Endothelial cell (in vitro differentiated cells): ENCODE results near the gene DNAI2. TPM values are rescaled to one million over a fixed set of nuclear protein-coding genes. Genes with fewer than 3 reads are reported as not detected.
A peak's percentile ranks its signal among the peaks of the same experiment; 100 is the strongest.

Experiments
- DNase-seq: peaks from one replicate; pipeline ENCODE4 v3.0.0; 2021; ENCODE audit warnings: low spot score
- H3K27ac Mint-ChIP-seq: one replicate; pipeline ENCODE4 v1.8.0; 2021; ENCODE audit warnings: mixed read lengths, inconsistent platforms; ENCODE audit not compliant: unreplicated experiment
- H3K27me3 Mint-ChIP-seq: one replicate; pipeline ENCODE4 v1.8.0; 2021; ENCODE audit warnings: mild to moderate bottlenecking, moderate library complexity, mixed read lengths, inconsistent platforms; ENCODE audit not compliant: unreplicated experiment
- H3K36me3 Mint-ChIP-seq: one replicate; pipeline ENCODE4 v1.8.0; 2021; ENCODE audit warnings: mild to moderate bottlenecking, low read depth, mixed read lengths, inconsistent platforms; ENCODE audit not compliant: unreplicated experiment
- H3K4me1 Mint-ChIP-seq: one replicate; pipeline ENCODE4 v1.8.0; 2021; ENCODE audit warnings: mild to moderate bottlenecking, mixed read lengths, inconsistent platforms; ENCODE audit not compliant: unreplicated experiment
- H3K4me3 Mint-ChIP-seq: one replicate; pipeline ENCODE4 v1.8.0; 2021; ENCODE audit warnings: mild to moderate bottlenecking, mixed read lengths, inconsistent platforms; ENCODE audit not compliant: unreplicated experiment
- H3K9me3 Mint-ChIP-seq: one replicate; pipeline ENCODE4 v1.8.0; 2021; ENCODE audit warnings: mixed read lengths, inconsistent platforms; ENCODE audit not compliant: unreplicated experiment
- CTCF ChIP-seq: fragments of 200-600 bp; sonication (generic); IDR thresholded peaks from one replicate; pipeline ENCODE4 v1.5.0; 2021; ENCODE audit warnings: antibody characterized with exemption; ENCODE audit not compliant: unreplicated experiment
- total RNA-seq: library from RNA; stranded (reverse); fragmentation: NEBNext Ultra II Directional; extraction: Animal tissue kit (Norgen Biotek cat#: 25700); gene quantifications from one replicate; pipeline ENCODE4 v1.2.1, GENCODE V29; 2021; ENCODE audit not compliant: unreplicated experiment

The DNAI2 gene
- total RNA-seq, 1 donor from 2014 or later: not detected

GRCh38 chr17:74307984-74308773 is 34.1 kb downstream of the DNAI2 start:
- H3K36me3 Mint-ChIP-seq: no peaks in the 10 kb centered on the region
- DNase-seq: peak; percentile 52
- peaks cover 5% of the 10 kb centered on the region for H3K27me3 Mint-ChIP-seq
- no peak for TF ChIP-seq CTCF
- no peaks in the 10 kb centered on the region for H3K9me3 Mint-ChIP-seq
- peaks cover 5% of the 10 kb centered on the region for H3K4me1 Mint-ChIP-seq
- H3K27ac Mint-ChIP-seq: peak overlapping the region; percentile 48
- no peak overlapping the region for H3K4me3 Mint-ChIP-seq

DNA sequence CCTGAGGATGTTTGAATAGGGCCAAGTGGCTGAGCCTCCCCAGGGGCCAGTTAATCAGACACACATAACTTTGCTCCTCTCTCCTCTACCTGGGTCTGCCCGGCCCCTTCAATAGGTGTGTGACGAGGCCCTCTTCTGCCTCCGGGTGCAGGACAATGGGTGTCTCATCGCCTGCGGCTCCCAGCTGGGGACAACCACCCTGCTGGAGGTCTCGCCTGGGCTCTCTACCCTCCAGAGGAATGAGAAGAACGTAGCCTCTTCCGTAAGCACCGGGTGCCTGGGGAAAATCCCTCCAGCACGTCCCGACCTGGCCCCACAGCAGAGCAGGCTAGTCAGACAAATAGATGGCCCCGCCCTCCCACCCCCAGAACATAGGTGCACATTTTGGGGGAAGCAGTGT is 35.9 kb downstream of the DNAI2 start:
- peaks cover 5% of the 10 kb centered on the region for H3K4me1 Mint-ChIP-seq
- no peak for DNase-seq
- no peak for TF ChIP-seq CTCF
- no peak overlapping the region for H3K27ac Mint-ChIP-seq
- no peaks in the 10 kb centered on the region for H3K36me3 Mint-ChIP-seq
- H3K27me3 Mint-ChIP-seq: peaks cover 4% of the 10 kb centered on the region
- no peaks in the 10 kb centered on the region for H3K9me3 Mint-ChIP-seq
- H3K4me3 Mint-ChIP-seq: no peak overlapping the region

GRCh38 chr17:74314877-74315276 is 40.8 kb downstream of the DNAI2 start:
- Mint-ChIP-seq H3K36me3 (no peaks in the 10 kb centered on the region), H3K4me1 (no peaks in the 10 kb centered on the region), H3K27ac (no peak overlapping the region), H3K4me3 (no peak overlapping the region), H3K27me3 (peaks cover 12% of the 10 kb centered on the region), H3K9me3 (no peaks in the 10 kb centered on the region)
- TF ChIP-seq CTCF: no peak
- no peak for DNase-seq

GRCh38 chr17:74316220-74316619 is 42.2 kb downstream of the DNAI2 start:
- no peaks in the 10 kb centered on the region for H3K36me3 Mint-ChIP-seq
- H3K9me3 Mint-ChIP-seq: no peaks in the 10 kb centered on the region
- H3K27me3 Mint-ChIP-seq: peaks cover 10% of the 10 kb centered on the region
- no peak overlapping the region for H3K4me3 Mint-ChIP-seq
- no peak for DNase-seq
- H3K4me1 Mint-ChIP-seq: no peaks in the 10 kb centered on the region
- TF ChIP-seq CTCF: no peak
- H3K27ac Mint-ChIP-seq: no peak overlapping the region

GRCh38 chr17:74317071-74317470 is 43.0 kb downstream of the DNAI2 start:
- no peak for TF ChIP-seq CTCF
- no peaks in the 10 kb centered on the region for H3K9me3 Mint-ChIP-seq
- H3K27me3 Mint-ChIP-seq: peaks cover 10% of the 10 kb centered on the region
- H3K4me1 Mint-ChIP-seq: no peaks in the 10 kb centered on the region
- no peak overlapping the region for H3K4me3 Mint-ChIP-seq
- H3K27ac Mint-ChIP-seq: no peak overlapping the region
- DNase-seq: no peak
- no peaks in the 10 kb centered on the region for H3K36me3 Mint-ChIP-seq
